Activated naive CD8-positive, alpha-beta T cell treated with anti-CD3 and anti-CD28 coated beads for 36 hours (primary cell): ENCODE results near the gene TACR2. TPM values are rescaled to one million over a fixed set of nuclear protein-coding genes. Genes with fewer than 3 reads are reported as not detected.

Experiments used
- DNase-seq: peaks from one replicate; pipeline ENCODE4 v3.0.0; 2021
- H3K27ac Mint-ChIP-seq: one replicate; pipeline ENCODE4 v1.8.0; 2022; ENCODE audit warnings: mild to moderate bottlenecking, moderate library complexity, mixed read lengths
- H3K27me3 Mint-ChIP-seq: one replicate; pipeline ENCODE4 v1.8.0; 2022; ENCODE audit warnings: mild to moderate bottlenecking, mixed read lengths
- H3K36me3 Mint-ChIP-seq: one replicate; pipeline ENCODE4 v1.8.0; 2021; ENCODE audit warnings: mild to moderate bottlenecking, mixed read lengths
- H3K4me1 Mint-ChIP-seq: one replicate; pipeline ENCODE4 v1.8.0; 2021; ENCODE audit warnings: mixed read lengths
- H3K4me3 Mint-ChIP-seq: one replicate; pipeline ENCODE4 v1.8.0; 2022; ENCODE audit warnings: mild to moderate bottlenecking, moderate library complexity, mixed read lengths
- H3K9me3 Mint-ChIP-seq: one replicate; pipeline ENCODE4 v1.8.0; 2022; ENCODE audit warnings: mixed read lengths
- total RNA-seq, 2 experiments: library from RNA; stranded (reverse); gene quantifications; one replicate each; pipeline ENCODE4 v1.2.3, GENCODE V29; 2021

The TACR2 gene
- not detected for total RNA-seq

GRCh38 chr10:69416695-69417094 lies at the start of gene TACR2:
Gene TACR2 (minus strand): TSS chr10:69416918. CDS start chr10:69416323, 595 bp downstream.
- no peaks in the 10 kb centered on the region for H3K27me3 Mint-ChIP-seq
- H3K27ac Mint-ChIP-seq: no peak within 1 kb of the TSS

GRCh38 chr10:69466158-69466490 lies 49.4 kb upstream of the TACR2 start:
- no peak for DNase-seq
- Mint-ChIP-seq H3K4me1 (peaks cover 19% of the 10 kb centered on the region), H3K4me3 (no peak overlapping the region), H3K27me3 (no peaks in the 10 kb centered on the region), H3K27ac (no peak overlapping the region), H3K9me3 (no peaks in the 10 kb centered on the region), H3K36me3 (no peaks in the 10 kb centered on the region)

More at GRCh38 chr10:69416695-69417094, at the start of gene TACR2:
- no peak for DNase-seq
- Mint-ChIP-seq H3K4me3 (no peak within 1 kb of the TSS), H3K36me3 (no peaks in the 10 kb centered on the region), H3K4me1 (peaks cover 2% of the 10 kb centered on the region), H3K9me3 (no peaks in the 10 kb centered on the region)

- H3K36me3 Mint-ChIP-seq: no peaks in the 10 kb centered on the region
- peaks cover 19% of the 10 kb centered on the region for H3K4me1 Mint-ChIP-seq
- no peaks in the 10 kb centered on the region for H3K9me3 Mint-ChIP-seq
- no peak overlapping the region for H3K4me3 Mint-ChIP-seq
- no peaks in the 10 kb centered on the region for H3K27me3 Mint-ChIP-seq
- H3K27ac Mint-ChIP-seq: no peak overlapping the region
- no peak for DNase-seq
Observed at GRCh38 chr10:69465457-69466157, 48.9 kb upstream of the TACR2 start.

DNA sequence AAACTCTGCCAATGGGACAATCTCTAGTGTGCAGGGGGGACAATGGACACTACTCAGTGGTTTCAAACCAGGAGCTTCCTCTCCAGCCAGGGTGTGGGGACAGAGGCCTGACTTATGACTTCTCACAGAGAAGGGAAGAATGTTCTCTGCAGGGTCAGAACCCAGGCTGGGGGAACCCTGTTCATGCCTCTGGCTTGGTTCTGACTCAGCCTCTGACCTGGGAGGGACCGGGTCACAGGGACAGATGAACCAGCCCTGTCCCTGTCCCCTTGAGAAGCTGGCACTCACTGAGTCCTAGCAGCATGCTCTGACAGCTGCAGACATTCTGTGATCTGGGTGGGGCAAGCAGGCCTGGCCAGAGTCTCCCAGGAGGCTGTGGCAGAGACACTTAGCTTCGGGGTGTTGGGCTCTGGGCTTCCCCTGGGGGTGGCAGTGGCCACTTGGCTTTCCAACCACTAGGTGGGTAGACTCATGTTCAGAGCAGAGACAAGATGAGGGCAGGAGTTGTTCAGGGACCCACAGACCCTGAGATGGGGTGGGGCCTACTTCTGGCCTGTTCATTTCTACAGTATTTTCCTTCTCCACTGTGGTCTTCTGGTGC lies 48.2 kb upstream of the TACR2 start:
- Mint-ChIP-seq H3K36me3 (no peaks in the 10 kb centered on the region), H3K4me1 (peaks cover 19% of the 10 kb centered on the region), H3K27me3 (no peaks in the 10 kb centered on the region), H3K9me3 (no peaks in the 10 kb centered on the region), H3K4me3 (no peak overlapping the region), H3K27ac (no peak overlapping the region)
- DNase-seq: no peak

DNA sequence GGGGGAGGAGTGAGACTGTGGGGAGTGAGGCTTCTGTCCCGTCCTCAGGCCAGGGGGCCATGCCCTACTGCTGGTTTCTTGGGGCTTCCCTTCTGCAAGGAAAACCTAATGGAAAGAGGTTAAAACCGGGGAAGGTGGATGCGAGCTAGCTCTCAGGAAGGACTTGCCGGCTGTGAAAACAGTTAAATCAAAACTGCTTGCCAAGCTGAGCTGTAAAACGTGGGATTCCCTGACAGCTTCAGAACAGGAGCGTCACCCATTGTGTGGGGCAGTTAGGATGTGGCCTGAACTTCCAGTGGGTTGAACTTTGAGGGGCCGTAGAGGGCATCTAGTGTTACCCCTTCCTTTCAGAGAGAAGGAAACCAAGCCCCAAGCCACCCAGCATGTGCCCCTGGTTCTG lies 47.7 kb upstream of the TACR2 start:
- no peaks in the 10 kb centered on the region for H3K9me3 Mint-ChIP-seq
- H3K27ac Mint-ChIP-seq: no peak overlapping the region
- no peak for DNase-seq
- peaks cover 19% of the 10 kb centered on the region for H3K4me1 Mint-ChIP-seq
- H3K36me3 Mint-ChIP-seq: no peaks in the 10 kb centered on the region
- H3K27me3 Mint-ChIP-seq: no peaks in the 10 kb centered on the region
- H3K4me3 Mint-ChIP-seq: no peak overlapping the region

GRCh38 chr10:69463886-69464285 lies 47.2 kb upstream of the TACR2 start:
- no peak overlapping the region for H3K27ac Mint-ChIP-seq
- peaks cover 19% of the 10 kb centered on the region for H3K4me1 Mint-ChIP-seq

DNA sequence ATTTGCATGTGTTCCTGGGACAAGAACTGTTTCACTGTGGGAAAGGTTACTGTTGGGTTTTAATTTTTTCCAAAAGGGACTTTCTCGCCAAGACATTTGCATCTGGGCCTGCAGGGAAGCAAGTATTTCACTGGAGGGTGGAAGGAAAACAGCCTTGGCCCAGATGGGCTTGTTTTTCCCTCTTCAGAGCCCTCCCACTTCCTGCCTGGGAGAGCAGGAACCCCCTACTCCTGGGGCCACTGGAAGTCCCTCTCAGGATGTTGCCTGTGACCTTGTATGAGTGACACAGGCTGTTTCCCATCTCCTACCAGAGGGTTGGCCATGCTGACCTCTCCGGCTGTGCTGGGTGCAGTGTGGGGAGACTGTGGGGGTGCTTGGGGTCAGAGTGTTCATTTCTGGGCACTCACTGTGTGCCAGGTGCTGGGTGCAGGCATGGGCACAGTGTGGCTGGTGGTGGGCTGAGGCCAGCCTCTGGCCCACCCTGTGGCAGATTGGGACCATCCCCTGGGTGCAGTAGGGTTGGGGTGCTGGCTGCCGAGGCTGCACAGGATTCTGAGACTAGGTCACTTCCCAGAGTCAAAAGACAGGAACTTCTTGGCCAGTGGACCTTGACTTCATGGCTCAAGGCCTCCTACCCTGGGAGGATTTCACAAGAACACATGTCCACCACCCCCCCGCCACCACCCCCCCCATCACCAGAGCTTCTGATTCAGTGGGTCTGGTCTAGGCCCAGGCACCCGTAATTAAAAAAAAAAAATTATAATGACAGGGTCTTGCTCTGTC lies 44.7 kb upstream of the TACR2 start:
- no peak overlapping the region for H3K27ac Mint-ChIP-seq
- H3K9me3 Mint-ChIP-seq: no peaks in the 10 kb centered on the region
- H3K4me1 Mint-ChIP-seq: peaks cover 19% of the 10 kb centered on the region
- H3K4me3 Mint-ChIP-seq: no peak overlapping the region
- no peaks in the 10 kb centered on the region for H3K36me3 Mint-ChIP-seq
- H3K27me3 Mint-ChIP-seq: no peaks in the 10 kb centered on the region
- DNase-seq: no peak

More at GRCh38 chr10:69463886-69464285, 47.2 kb upstream of the TACR2 start:
- no peak for DNase-seq
- Mint-ChIP-seq H3K9me3 (no peaks in the 10 kb centered on the region), H3K27me3 (no peaks in the 10 kb centered on the region), H3K4me3 (no peak overlapping the region), H3K36me3 (no peaks in the 10 kb centered on the region)

GRCh38 chr10:69460576-69461242 lies 44.0 kb upstream of the TACR2 start:
- H3K9me3 Mint-ChIP-seq: no peaks in the 10 kb centered on the region
- no peak overlapping the region for H3K27ac Mint-ChIP-seq
- no peak overlapping the region for H3K4me3 Mint-ChIP-seq
- no peaks in the 10 kb centered on the region for H3K27me3 Mint-ChIP-seq
- no peaks in the 10 kb centered on the region for H3K36me3 Mint-ChIP-seq
- H3K4me1 Mint-ChIP-seq: peaks cover 18% of the 10 kb centered on the region
- no peak for DNase-seq

GRCh38 chr10:69459893-69460575 lies 43.3 kb upstream of the TACR2 start:
- H3K27ac Mint-ChIP-seq: no peak overlapping the region
- no peaks in the 10 kb centered on the region for H3K9me3 Mint-ChIP-seq
- DNase-seq: no peak

GRCh38 chr10:69459101-69459790 lies 42.5 kb upstream of the TACR2 start:
- Mint-ChIP-seq H3K9me3 (no peaks in the 10 kb centered on the region), H3K36me3 (no peaks in the 10 kb centered on the region), H3K27me3 (no peaks in the 10 kb centered on the region), H3K4me1 (peaks cover 4% of the 10 kb centered on the region), H3K27ac (no peak overlapping the region), H3K4me3 (no peak overlapping the region)
- DNase-seq: no peak

More at GRCh38 chr10:69459893-69460575, 43.3 kb upstream of the TACR2 start:
- H3K4me1 Mint-ChIP-seq: peaks cover 11% of the 10 kb centered on the region
- no peaks in the 10 kb centered on the region for H3K27me3 Mint-ChIP-seq
- no peaks in the 10 kb centered on the region for H3K36me3 Mint-ChIP-seq
- no peak overlapping the region for H3K4me3 Mint-ChIP-seq

- no peak overlapping the region for H3K27ac Mint-ChIP-seq
- DNase-seq: no peak
- no peaks in the 10 kb centered on the region for H3K36me3 Mint-ChIP-seq
- H3K27me3 Mint-ChIP-seq: no peaks in the 10 kb centered on the region
- peaks cover 4% of the 10 kb centered on the region for H3K4me1 Mint-ChIP-seq
- no peak overlapping the region for H3K4me3 Mint-ChIP-seq
- no peaks in the 10 kb centered on the region for H3K9me3 Mint-ChIP-seq
Observed at GRCh38 chr10:69458430-69459100, 41.8 kb upstream of the TACR2 start.

DNA sequence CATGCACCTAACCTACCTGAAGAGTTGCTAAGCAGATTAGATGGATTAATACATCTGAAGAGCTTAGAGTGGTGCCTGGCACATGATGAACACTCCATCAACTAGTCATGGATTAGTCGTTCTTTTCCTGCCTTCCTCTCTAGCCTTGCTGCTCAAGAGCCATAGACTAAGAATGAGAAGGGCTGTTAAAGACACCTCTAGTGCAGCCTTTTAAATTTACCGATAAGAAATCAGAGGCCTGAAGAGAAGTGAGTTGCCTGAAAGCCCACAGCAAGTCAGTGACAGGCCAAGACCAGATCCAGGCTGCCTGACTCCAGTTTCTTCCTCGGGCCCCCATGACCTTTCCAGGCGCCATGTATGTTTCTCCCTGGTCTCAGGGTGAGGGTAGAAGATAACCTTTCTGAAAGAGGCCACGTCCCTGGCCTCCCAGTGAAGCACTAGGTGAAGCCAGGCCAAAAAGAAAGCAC lies 41.1 kb upstream of the TACR2 start:
- H3K4me1 Mint-ChIP-seq: peaks cover 3% of the 10 kb centered on the region
- H3K27ac Mint-ChIP-seq: no peak overlapping the region
- no peak for DNase-seq
- no peaks in the 10 kb centered on the region for H3K9me3 Mint-ChIP-seq
- H3K36me3 Mint-ChIP-seq: no peaks in the 10 kb centered on the region
- H3K4me3 Mint-ChIP-seq: no peak overlapping the region
- H3K27me3 Mint-ChIP-seq: peaks cover 2% of the 10 kb centered on the region

GRCh38 chr10:69456880-69457693 lies 40.4 kb upstream of the TACR2 start:
- Mint-ChIP-seq H3K27me3 (peaks cover 10% of the 10 kb centered on the region), H3K27ac (no peak overlapping the region), H3K36me3 (no peaks in the 10 kb centered on the region), H3K4me3 (no peak overlapping the region), H3K9me3 (no peaks in the 10 kb centered on the region), H3K4me1 (peaks cover under 1% of the 10 kb centered on the region)
- DNase-seq: no peak
